Measurements from ENCODE around the gene ELAPOR2. TPM values are rescaled to one million over a fixed set of nuclear protein-coding genes. Genes with fewer than 3 reads are reported as not detected.

The ELAPOR2 gene
- total RNA-seq, 1 experiment from 2014 or later = not detected

DNA sequence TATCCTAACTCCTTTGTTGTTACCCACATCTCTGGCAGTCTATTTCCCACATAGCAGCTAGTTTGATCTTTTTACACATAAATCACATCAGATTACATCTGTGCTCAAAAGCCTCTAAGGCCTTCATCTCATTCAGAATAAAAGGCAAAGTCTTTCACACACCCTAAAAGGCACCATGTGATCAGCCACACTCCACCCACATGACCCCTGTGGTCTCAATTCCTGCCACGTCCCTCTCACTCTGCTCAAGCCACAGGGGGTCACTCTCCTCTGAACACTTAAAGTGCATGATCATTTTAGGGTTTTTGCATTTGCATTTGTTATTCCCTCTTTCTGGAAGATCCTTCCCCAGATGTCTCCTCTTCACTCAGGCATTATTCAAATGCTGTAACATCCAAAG, 30.8 kb downstream of the ELAPOR2 start:
- TF ChIP-seq, protein P1, sequence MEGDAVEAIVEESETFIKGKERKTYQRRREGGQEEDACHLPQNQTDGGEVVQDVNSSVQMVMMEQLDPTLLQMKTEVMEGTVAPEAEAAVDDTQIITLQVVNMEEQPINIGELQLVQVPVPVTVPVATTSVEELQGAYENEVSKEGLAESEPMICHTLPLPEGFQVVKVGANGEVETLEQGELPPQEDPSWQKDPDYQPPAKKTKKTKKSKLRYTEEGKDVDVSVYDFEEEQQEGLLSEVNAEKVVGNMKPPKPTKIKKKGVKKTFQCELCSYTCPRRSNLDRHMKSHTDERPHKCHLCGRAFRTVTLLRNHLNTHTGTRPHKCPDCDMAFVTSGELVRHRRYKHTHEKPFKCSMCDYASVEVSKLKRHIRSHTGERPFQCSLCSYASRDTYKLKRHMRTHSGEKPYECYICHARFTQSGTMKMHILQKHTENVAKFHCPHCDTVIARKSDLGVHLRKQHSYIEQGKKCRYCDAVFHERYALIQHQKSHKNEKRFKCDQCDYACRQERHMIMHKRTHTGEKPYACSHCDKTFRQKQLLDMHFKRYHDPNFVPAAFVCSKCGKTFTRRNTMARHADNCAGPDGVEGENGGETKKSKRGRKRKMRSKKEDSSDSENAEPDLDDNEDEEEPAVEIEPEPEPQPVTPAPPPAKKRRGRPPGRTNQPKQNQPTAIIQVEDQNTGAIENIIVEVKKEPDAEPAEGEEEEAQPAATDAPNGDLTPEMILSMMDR (conservative IDR thresholded peaks at IDR 0.05; ENCODE audit: low read depth, low read length) = no peak
- no peak for TF ChIP-seq EZH2 (IDR thresholded peaks at IDR 0.05; ENCODE audit: borderline replicate concordance, low read depth, low read length, poor library complexity, severe bottlenecking)
- Histone ChIP-seq H3K27ac (ENCODE audit: low read depth, low read length, poor library complexity, severe bottlenecking) (no peak overlapping the region), H3K36me3 (ENCODE audit: insufficient read depth, low read length, poor library complexity, severe bottlenecking) (no peaks in the 10 kb centered on the region), H3K9me3 (ENCODE audit: low read depth, low read length, poor library complexity, severe bottlenecking) (no peaks in the 10 kb centered on the region), H3K4me3 (ENCODE audit: low read depth, low read length, poor library complexity, severe bottlenecking) (no peak overlapping the region), H3K27me3 (replicated peaks; ENCODE audit: insufficient read depth, low read depth, low read length, poor library complexity) (no peaks in the 10 kb centered on the region), H3K4me1 (ENCODE audit: insufficient read depth, low read length, poor library complexity, severe bottlenecking) (no peaks in the 10 kb centered on the region)
- ChIA-PET CTCF (no interaction called here), POLR2A (ENCODE audit: low non-redundant PET) (no interaction called here)
- DNase-seq (ENCODE audit: low spot score) = no peak
- BruUV-seq (replicated peaks) = no TSS peak
- intact Hi-C loops (cut with micrococcal nuclease; ENCODE audit: unreplicated experiment) = no loop called here

DNA sequence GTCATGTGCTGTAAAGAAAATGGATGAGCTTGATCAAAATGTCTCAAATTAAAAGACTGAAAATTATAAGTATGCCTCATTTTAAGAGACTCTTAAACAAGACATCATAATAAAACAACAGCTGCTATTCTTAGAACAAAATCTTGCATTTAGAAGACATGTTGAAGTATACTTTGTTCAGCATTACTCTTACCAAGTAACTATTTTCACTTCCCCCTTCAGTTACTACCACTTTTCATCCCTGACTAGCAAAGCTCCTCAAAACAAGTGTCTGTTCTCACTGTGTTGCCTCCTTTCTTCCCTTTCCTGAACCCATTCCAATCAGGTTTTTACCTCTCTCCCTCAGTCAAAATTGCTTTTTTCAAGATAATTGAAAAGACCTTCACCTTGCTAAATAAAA, 31.6 kb downstream of the ELAPOR2 start:
- no TSS peak for BruUV-seq (replicated peaks)
- intact Hi-C loops (cut with micrococcal nuclease; ENCODE audit: unreplicated experiment) = no loop called here

DNA sequence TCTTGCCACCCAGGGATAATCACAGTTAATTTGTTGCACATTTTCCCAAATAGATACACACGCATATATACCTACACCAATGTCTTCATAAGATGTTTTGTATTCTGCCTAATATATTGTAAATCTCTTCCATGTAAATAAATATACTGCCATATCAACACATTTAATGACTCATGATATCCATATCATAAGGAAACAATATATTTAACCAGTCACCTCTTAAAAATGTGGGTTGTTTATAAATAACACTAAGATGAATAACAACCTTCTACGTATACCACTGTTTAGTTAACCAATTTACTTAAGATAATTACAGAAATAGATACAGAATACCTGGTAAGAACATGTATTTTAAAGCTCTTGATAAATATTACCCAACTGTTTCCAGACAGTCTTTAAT, 38.2 kb downstream of the ELAPOR2 start:
- BruUV-seq (replicated peaks) = no TSS peak
- Histone ChIP-seq H3K27ac (ENCODE audit: low read depth, low read length, poor library complexity, severe bottlenecking) (no peak overlapping the region), H3K4me1 (ENCODE audit: insufficient read depth, low read length, poor library complexity, severe bottlenecking) (no peaks in the 10 kb centered on the region), H3K4me3 (ENCODE audit: low read depth, low read length, poor library complexity, severe bottlenecking) (no peak overlapping the region), H3K36me3 (ENCODE audit: insufficient read depth, low read length, poor library complexity, severe bottlenecking) (no peaks in the 10 kb centered on the region), H3K9me3 (ENCODE audit: low read depth, low read length, poor library complexity, severe bottlenecking) (no peaks in the 10 kb centered on the region), H3K27me3 (replicated peaks; ENCODE audit: insufficient read depth, low read depth, low read length, poor library complexity) (no peaks in the 10 kb centered on the region)
- no peak for TF ChIP-seq EZH2 (IDR thresholded peaks at IDR 0.05; ENCODE audit: borderline replicate concordance, low read depth, low read length, poor library complexity, severe bottlenecking)
- DNase-seq (ENCODE audit: low spot score) = no peak
- CTCF ChIA-PET = no interaction called here
- intact Hi-C loops (cut with micrococcal nuclease; ENCODE audit: unreplicated experiment) = no loop called here
- POLR2A ChIA-PET (ENCODE audit: low non-redundant PET) = no interaction called here

More for the DNA sequence above, 31.6 kb downstream of the ELAPOR2 start:
- no peaks in the 10 kb centered on the region for H3K36me3 ChIP-seq (ENCODE audit: insufficient read depth, low read length, poor library complexity, severe bottlenecking)
- TF ChIP-seq, protein P1 (conservative IDR thresholded peaks at IDR 0.05; ENCODE audit: low read depth, low read length) = no peak
- no peak for TF ChIP-seq EZH2 (IDR thresholded peaks at IDR 0.05; ENCODE audit: borderline replicate concordance, low read depth, low read length, poor library complexity, severe bottlenecking)
- no peak for DNase-seq (ENCODE audit: low spot score)
- ChIA-PET POLR2A (ENCODE audit: low non-redundant PET) (no interaction called here), CTCF (no interaction called here)
- no peak overlapping the region for H3K27ac ChIP-seq (ENCODE audit: low read depth, low read length, poor library complexity, severe bottlenecking)
- no peaks in the 10 kb centered on the region for H3K9me3 ChIP-seq (ENCODE audit: low read depth, low read length, poor library complexity, severe bottlenecking)
- H3K4me3 ChIP-seq (ENCODE audit: low read depth, low read length, poor library complexity, severe bottlenecking) = no peak overlapping the region
- no peaks in the 10 kb centered on the region for H3K27me3 ChIP-seq (replicated peaks; ENCODE audit: insufficient read depth, low read depth, low read length, poor library complexity)
- H3K4me1 ChIP-seq (ENCODE audit: insufficient read depth, low read length, poor library complexity, severe bottlenecking) = no peaks in the 10 kb centered on the region

DNA sequence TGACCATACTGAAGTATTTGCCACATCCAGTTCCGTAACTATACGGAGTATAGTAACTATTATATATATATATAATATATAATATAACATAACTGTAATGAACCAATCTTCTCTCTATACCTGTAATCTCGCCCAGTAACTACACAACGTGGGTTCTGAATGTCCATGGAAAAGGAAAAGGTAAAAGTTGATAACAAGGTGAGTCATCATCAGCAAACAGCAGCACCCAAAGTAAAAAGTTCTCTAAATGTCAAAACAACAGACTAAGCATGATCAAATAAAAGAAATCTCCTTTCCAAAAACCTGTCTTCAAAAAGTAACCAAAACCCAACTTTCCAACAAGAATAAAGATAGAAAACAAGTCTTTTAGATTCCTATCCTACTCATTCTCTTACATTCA, 42.8 kb downstream of the ELAPOR2 start:
- Histone ChIP-seq H3K27me3 (replicated peaks; ENCODE audit: insufficient read depth, low read depth, low read length, poor library complexity) (peaks cover 23% of the 10 kb centered on the region), H3K27ac (ENCODE audit: low read depth, low read length, poor library complexity, severe bottlenecking) (no peak overlapping the region), H3K9me3 (ENCODE audit: low read depth, low read length, poor library complexity, severe bottlenecking) (no peaks in the 10 kb centered on the region), H3K4me3 (ENCODE audit: low read depth, low read length, poor library complexity, severe bottlenecking) (no peak overlapping the region), H3K4me1 (ENCODE audit: insufficient read depth, low read length, poor library complexity, severe bottlenecking) (no peaks in the 10 kb centered on the region), H3K36me3 (ENCODE audit: insufficient read depth, low read length, poor library complexity, severe bottlenecking) (no peaks in the 10 kb centered on the region)
- DNase-seq (ENCODE audit: low spot score) = no peak
- POLR2A ChIA-PET (ENCODE audit: low non-redundant PET) = no interaction called here
- intact Hi-C loops (cut with micrococcal nuclease; ENCODE audit: unreplicated experiment) = no loop called here
- CTCF ChIA-PET = no interaction called here
- no TSS peak for BruUV-seq (replicated peaks)
- no peak for TF ChIP-seq EZH2 (IDR thresholded peaks at IDR 0.05; ENCODE audit: borderline replicate concordance, low read depth, low read length, poor library complexity, severe bottlenecking)
- TF ChIP-seq, protein P1 (conservative IDR thresholded peaks at IDR 0.05; ENCODE audit: low read depth, low read length) = no peak
